Measurements from ENCODE around the gene GRB7.

Gene GRB7

DNA sequence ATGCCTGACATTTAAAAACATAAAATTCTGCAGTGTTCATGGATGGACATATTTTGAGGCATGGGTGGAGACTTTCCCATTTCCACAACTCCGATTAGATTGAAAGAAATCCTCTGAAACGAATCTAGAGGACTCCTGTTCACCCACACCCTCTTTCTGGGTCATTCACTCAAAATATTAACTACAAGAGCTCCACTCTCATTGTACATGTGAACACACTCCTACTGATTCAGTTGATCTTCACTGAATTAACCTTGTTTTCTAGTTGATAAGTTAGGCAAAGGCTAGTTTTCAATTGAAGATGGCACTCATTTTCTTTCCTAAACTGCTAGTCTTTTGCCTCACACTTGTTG is 44.1 kb downstream of the GRB7 start:
- POLR2A ChIA-PET = interaction anchor here (1.4 kb wide), 1 partner anchor 91 kb away, joined by 4 read pairs; no protein-coding TSS in a partner anchor
- WGBS (ENCODE audit: insufficient coverage) = 92% methylated on average over 2 of the region's 2 CpGs
- Histone ChIP-seq H3K27ac (ENCODE audit: insufficient read depth in 1 of 2, low read depth in 1 of 2, low read length in 2 of 2, poor library complexity in 1 of 2, severe bottlenecking in 2 of 2) (no peak overlapping the region), H3K9me3 (ENCODE audit: control extremely low read depth in 1 of 5, control insufficient read depth in 4 of 5, insufficient read depth in 2 of 5, low read depth in 1 of 5, low read length in 4 of 5) (no peaks in the 10 kb centered on the region), H3K4me1 (ENCODE audit: control extremely low read depth in 1 of 4, control insufficient read depth in 4 of 4, insufficient read depth in 4 of 4, low read length in 3 of 4) (peaks cover 0 to 12% (median 4%) of the 10 kb centered on the region in 4 experiments), H3K4me3 (ENCODE audit: control insufficient read depth in 1 of 7, extremely low read depth in 1 of 7, insufficient read depth in 4 of 7, low read depth in 2 of 7, low read length in 6 of 7) (no peak overlapping the region), H3K27me3 (replicated peaks in 2 of 5; ENCODE audit: control insufficient read depth in 4 of 5, insufficient read depth in 5 of 5, low read length in 4 of 5) (peaks cover 0 to 60% (median 27%) of the 10 kb centered on the region in 5 experiments), H3K36me3 (ENCODE audit: control insufficient read depth in 4 of 4, insufficient read depth in 4 of 4, low read length in 3 of 4) (no peaks in the 10 kb centered on the region)
- DNase-seq = no peak
- CTCF ChIA-PET = interaction anchor here (1.1 to 1.7 kb wide), 2 partner anchors 17 to 26 kb away, joined by 3 read pairs; no protein-coding TSS in a partner anchor

DNA sequence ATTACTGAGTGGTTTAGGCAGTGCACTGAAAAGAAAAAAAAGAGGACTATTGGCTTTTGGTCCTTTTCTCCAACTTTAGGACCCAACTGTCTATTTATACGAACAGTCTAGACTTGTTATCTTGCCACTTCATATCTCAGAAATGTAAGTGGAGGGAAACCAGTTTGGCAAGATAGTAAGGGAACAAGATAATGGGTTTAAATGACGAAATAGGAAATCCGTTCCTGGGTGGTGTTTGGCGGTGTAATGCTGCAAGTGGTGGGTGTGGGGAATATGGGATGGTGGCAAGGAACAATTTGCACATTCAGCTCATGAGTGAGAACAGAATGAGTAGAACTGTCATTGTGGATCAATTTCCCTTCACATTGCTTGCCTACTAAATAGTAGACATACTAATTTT is 44.7 kb downstream of the GRB7 start:
- 40% methylated on average over 2 of the region's 4 CpGs for WGBS (ENCODE audit: insufficient coverage)

DNA sequence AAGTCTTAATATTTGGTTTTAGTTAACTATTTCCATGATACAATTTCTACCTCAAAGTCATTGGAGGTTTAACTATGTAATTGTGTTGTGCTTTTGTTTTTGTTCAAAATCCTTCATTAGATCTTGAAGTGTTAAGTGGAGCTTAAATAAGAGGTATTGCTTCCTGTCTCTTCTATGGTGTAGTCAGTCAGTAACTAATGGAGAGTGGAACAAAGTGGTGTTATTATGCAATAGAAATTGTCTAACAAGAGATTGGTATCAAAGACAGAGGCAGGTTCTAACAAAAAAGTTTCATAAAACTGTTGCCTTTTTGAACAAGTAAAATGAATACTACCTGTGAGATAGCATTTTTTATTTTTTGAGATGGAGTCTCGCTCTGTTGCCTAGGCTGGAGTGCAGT is 45.2 kb downstream of the GRB7 start:
- ChIA-PET POLR2A (no interaction called here), CTCF (no interaction called here)
- Histone ChIP-seq H3K27me3 (replicated peaks in 2 of 5; ENCODE audit: control insufficient read depth in 4 of 5, insufficient read depth in 5 of 5, low read length in 4 of 5) (peaks cover 0 to 52% (median 24%) of the 10 kb centered on the region in 5 experiments), H3K27ac (ENCODE audit: insufficient read depth in 1 of 2, low read depth in 1 of 2, low read length in 2 of 2, poor library complexity in 1 of 2, severe bottlenecking in 2 of 2) (no peak overlapping the region), H3K4me3 (ENCODE audit: control insufficient read depth in 1 of 7, extremely low read depth in 1 of 7, insufficient read depth in 4 of 7, low read depth in 2 of 7, low read length in 6 of 7) (no peak overlapping the region), H3K36me3 (ENCODE audit: control insufficient read depth in 4 of 4, insufficient read depth in 4 of 4, low read length in 3 of 4) (no peaks in the 10 kb centered on the region), H3K9me3 (ENCODE audit: control extremely low read depth in 1 of 5, control insufficient read depth in 4 of 5, insufficient read depth in 2 of 5, low read depth in 1 of 5, low read length in 4 of 5) (no peaks in the 10 kb centered on the region), H3K4me1 (ENCODE audit: control extremely low read depth in 1 of 4, control insufficient read depth in 4 of 4, insufficient read depth in 4 of 4, low read length in 3 of 4) (peaks cover 0 to 12% (median 4%) of the 10 kb centered on the region in 4 experiments)
- 80% methylated on average over 1 of the region's 1 CpG for WGBS (ENCODE audit: insufficient coverage)
- peak in 1 of 3 donors; percentile 17 for DNase-seq

More for the DNA sequence above, 44.7 kb downstream of the GRB7 start:
- no peak overlapping the region for H3K4me3 ChIP-seq (ENCODE audit: control insufficient read depth in 1 of 7, extremely low read depth in 1 of 7, insufficient read depth in 4 of 7, low read depth in 2 of 7, low read length in 6 of 7)
- peaks cover 0 to 57% (median 24%) of the 10 kb centered on the region in 5 experiments for H3K27me3 ChIP-seq (replicated peaks in 2 of 5; ENCODE audit: control insufficient read depth in 4 of 5, insufficient read depth in 5 of 5, low read length in 4 of 5)
- peaks cover 0 to 12% (median 4%) of the 10 kb centered on the region in 4 experiments for H3K4me1 ChIP-seq (ENCODE audit: control extremely low read depth in 1 of 4, control insufficient read depth in 4 of 4, insufficient read depth in 4 of 4, low read length in 3 of 4)
- H3K9me3 ChIP-seq (ENCODE audit: control extremely low read depth in 1 of 5, control insufficient read depth in 4 of 5, insufficient read depth in 2 of 5, low read depth in 1 of 5, low read length in 4 of 5) = no peaks in the 10 kb centered on the region
- CTCF ChIA-PET = interaction anchor here (1.1 kb wide), 1 partner anchor 27 kb away, joined by 3 read pairs; no protein-coding TSS in a partner anchor
- DNase-seq = peak; percentile 13 to 40 (median 24)
- H3K36me3 ChIP-seq (ENCODE audit: control insufficient read depth in 4 of 4, insufficient read depth in 4 of 4, low read length in 3 of 4) = no peaks in the 10 kb centered on the region
- POLR2A ChIA-PET = no interaction called here
- no peak overlapping the region for H3K27ac ChIP-seq (ENCODE audit: insufficient read depth in 1 of 2, low read depth in 1 of 2, low read length in 2 of 2, poor library complexity in 1 of 2, severe bottlenecking in 2 of 2)

DNA sequence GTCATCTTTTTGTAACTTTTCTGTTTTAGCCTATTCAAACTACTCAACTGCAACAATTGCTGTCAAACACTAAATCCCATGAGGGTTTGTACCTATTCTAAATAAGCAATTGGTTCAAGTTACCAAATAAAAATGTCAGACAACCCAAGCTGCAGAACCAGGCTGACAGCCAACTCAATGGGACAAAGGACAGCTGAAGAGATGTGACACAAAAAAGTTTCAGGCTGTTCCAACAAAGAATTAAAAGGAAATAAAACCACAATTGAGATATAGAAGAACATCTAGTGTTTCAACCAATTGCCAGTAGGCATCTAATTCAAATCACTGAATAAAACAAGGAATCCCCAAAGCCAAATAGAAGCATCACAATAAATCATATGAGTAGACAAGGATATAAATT is 49.3 kb downstream of the GRB7 start:
- ChIA-PET POLR2A (no interaction called here), CTCF (no interaction called here)
- Histone ChIP-seq H3K27ac (ENCODE audit: insufficient read depth in 1 of 2, low read depth in 1 of 2, low read length in 2 of 2, poor library complexity in 1 of 2, severe bottlenecking in 2 of 2) (no peak overlapping the region), H3K36me3 (ENCODE audit: control insufficient read depth in 4 of 4, insufficient read depth in 4 of 4, low read length in 3 of 4) (no peaks in the 10 kb centered on the region), H3K4me3 (ENCODE audit: control insufficient read depth in 1 of 7, extremely low read depth in 1 of 7, insufficient read depth in 4 of 7, low read depth in 2 of 7, low read length in 6 of 7) (no peak overlapping the region), H3K9me3 (ENCODE audit: control extremely low read depth in 1 of 5, control insufficient read depth in 4 of 5, insufficient read depth in 2 of 5, low read depth in 1 of 5, low read length in 4 of 5) (no peaks in the 10 kb centered on the region), H3K4me1 (ENCODE audit: control extremely low read depth in 1 of 4, control insufficient read depth in 4 of 4, insufficient read depth in 4 of 4, low read length in 3 of 4) (peaks cover 0 to 8% (median under 1%) of the 10 kb centered on the region in 4 experiments), H3K27me3 (replicated peaks in 2 of 5; ENCODE audit: control insufficient read depth in 4 of 5, insufficient read depth in 5 of 5, low read length in 4 of 5) (peaks cover 0 to 42% (median 24%) of the 10 kb centered on the region in 5 experiments)
- DNase-seq = no peak

DNA sequence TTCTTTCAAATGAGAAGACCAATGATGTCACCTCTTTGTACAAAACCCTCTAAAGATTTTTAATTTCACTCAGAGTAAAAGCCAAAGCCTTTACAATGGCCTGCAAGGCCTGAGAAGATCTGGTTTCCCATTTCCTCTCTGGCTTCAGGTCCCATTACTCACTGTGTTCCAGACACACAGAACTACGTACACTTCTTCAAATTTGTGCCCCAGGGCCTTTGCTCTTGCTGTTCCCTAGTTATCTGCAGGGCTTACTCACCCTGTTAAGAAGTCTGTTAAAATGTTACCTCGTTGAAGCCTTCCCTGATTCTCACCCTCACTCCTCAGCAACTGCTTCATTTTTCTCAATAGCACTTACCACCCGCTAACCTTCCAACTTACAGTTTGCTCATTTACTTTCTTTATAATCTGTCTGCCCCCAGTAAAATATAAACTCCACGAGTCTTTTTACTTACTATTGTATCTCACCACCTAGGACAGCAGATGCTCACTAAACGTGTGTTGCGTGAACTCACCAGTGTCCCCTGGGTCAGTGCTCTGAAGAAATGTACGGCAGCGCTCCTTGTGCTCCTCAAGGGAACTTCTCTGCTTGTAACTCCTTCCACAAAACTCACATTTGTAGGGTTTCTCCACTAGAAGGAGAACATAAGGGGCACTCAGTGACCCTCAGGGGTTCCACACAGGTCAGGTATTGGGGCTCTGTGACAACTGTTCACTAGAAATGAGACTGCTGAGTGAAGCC is 50.2 kb downstream of the GRB7 start:
- no peak overlapping the region for H3K4me3 ChIP-seq (ENCODE audit: control insufficient read depth in 1 of 7, extremely low read depth in 1 of 7, insufficient read depth in 4 of 7, low read depth in 2 of 7, low read length in 6 of 7)
- CTCF ChIA-PET = interaction anchor here (0.8 kb wide), 1 partner anchor 11 kb away, joined by 3 read pairs; no protein-coding TSS in a partner anchor
- no peaks in the 10 kb centered on the region for H3K9me3 ChIP-seq (ENCODE audit: control extremely low read depth in 1 of 5, control insufficient read depth in 4 of 5, insufficient read depth in 2 of 5, low read depth in 1 of 5, low read length in 4 of 5)
- peaks cover 0 to 36% (median 28%) of the 10 kb centered on the region in 5 experiments for H3K27me3 ChIP-seq (replicated peaks in 2 of 5; ENCODE audit: control insufficient read depth in 4 of 5, insufficient read depth in 5 of 5, low read length in 4 of 5)
- DNase-seq = no peak
- POLR2A ChIA-PET = interaction anchor here (0.6 kb wide), 1 partner anchor 357 kb away, joined by 4 read pairs; no protein-coding TSS in a partner anchor
- peaks cover 0 to under 1% (median 0%) of the 10 kb centered on the region in 4 experiments for H3K4me1 ChIP-seq (ENCODE audit: control extremely low read depth in 1 of 4, control insufficient read depth in 4 of 4, insufficient read depth in 4 of 4, low read length in 3 of 4)
- H3K36me3 ChIP-seq (ENCODE audit: control insufficient read depth in 4 of 4, insufficient read depth in 4 of 4, low read length in 3 of 4) = no peaks in the 10 kb centered on the region
- no peak overlapping the region for H3K27ac ChIP-seq (ENCODE audit: insufficient read depth in 1 of 2, low read depth in 1 of 2, low read length in 2 of 2, poor library complexity in 1 of 2, severe bottlenecking in 2 of 2)
- 96% methylated on average over 7 of the region's 8 CpGs for WGBS (ENCODE audit: insufficient coverage)

DNA sequence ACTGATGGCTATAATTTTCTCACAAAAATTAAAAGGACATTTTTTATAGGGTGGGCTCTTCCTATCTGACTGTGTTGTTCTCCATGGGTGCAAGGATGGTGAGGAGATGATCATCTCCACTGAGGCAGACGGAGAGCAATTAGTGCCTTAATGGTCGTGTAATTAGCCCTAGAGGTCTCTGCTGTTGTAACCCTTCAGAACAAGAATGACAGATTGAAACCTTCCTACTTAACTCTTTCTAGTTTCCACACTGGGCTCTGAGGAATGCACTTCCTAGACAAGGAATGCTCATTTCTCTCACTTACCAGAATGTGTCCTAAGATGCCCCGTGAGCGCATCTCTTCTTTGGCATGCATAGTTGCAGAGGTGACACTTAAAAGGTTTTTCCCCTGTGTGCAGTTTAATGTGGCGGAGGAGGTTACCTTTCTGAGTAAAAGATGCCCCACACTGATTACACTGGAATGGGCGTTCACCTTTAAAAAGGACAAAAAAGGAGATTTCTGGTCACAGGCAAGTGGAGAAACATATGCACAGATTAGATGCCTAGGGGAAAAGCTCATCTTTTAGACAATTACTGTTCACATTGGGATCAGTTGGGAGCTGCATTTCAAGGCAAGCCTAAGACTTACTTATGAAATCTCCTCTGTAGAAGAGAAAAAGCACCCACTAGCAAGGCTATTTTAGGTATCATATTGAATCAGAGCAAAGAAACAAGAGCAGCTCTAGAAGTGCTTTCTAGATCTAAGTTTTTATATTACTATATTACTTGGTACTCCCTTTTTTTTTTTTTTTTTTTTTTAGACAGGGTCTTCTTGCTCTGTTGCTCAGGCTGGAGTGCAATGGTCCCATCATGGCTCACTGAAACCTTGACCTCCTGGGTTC is 53.6 kb downstream of the GRB7 start:
- Histone ChIP-seq H3K27ac (ENCODE audit: insufficient read depth in 1 of 2, low read depth in 1 of 2, low read length in 2 of 2, poor library complexity in 1 of 2, severe bottlenecking in 2 of 2) (no peak overlapping the region), H3K27me3 (replicated peaks in 2 of 5; ENCODE audit: control insufficient read depth in 4 of 5, insufficient read depth in 5 of 5, low read length in 4 of 5) (peaks cover 0 to 28% (median 24%) of the 10 kb centered on the region in 5 experiments), H3K9me3 (ENCODE audit: control extremely low read depth in 1 of 5, control insufficient read depth in 4 of 5, insufficient read depth in 2 of 5, low read depth in 1 of 5, low read length in 4 of 5) (no peaks in the 10 kb centered on the region), H3K4me3 (ENCODE audit: control insufficient read depth in 1 of 7, extremely low read depth in 1 of 7, insufficient read depth in 4 of 7, low read depth in 2 of 7, low read length in 6 of 7) (no peak overlapping the region), H3K4me1 (ENCODE audit: control extremely low read depth in 1 of 4, control insufficient read depth in 4 of 4, insufficient read depth in 4 of 4, low read length in 3 of 4) (no peaks in the 10 kb centered on the region), H3K36me3 (ENCODE audit: control insufficient read depth in 4 of 4, insufficient read depth in 4 of 4, low read length in 3 of 4) (no peaks in the 10 kb centered on the region)
- ChIA-PET CTCF (interaction anchor here (1.2 kb wide), 1 partner anchor 11 kb away, joined by 3 read pairs; no protein-coding TSS in a partner anchor), POLR2A (no interaction called here)
- DNase-seq = no peak
- 77% methylated on average over 6 of the region's 6 CpGs for WGBS (ENCODE audit: insufficient coverage)

Data from common myeloid progenitor, CD34-positive (primary cell).